Aorta (tissue), 5 donors: ENCODE data around the gene SEPTIN11. TPM values are rescaled to one million over a fixed set of nuclear protein-coding genes. Genes with fewer than 3 reads are reported as not detected.

Experiments used
- ATAC-seq: fragments of 200-7000 bp; cut with Tn5 transposase; one replicate; pipeline ENCODE4 v1.9.1; 2022; ENCODE audit warnings: moderate library complexity; ENCODE audit not compliant: low FRiP score
- DNase-seq, 2 donors: peaks; one replicate each; pipeline ENCODE4 v3.0.0-alpha.2; 2020
- H3K27ac ChIP-seq, 2 donors: one replicate each; pipeline ENCODE4 v1.5.1; 2013; ENCODE audit warnings: low read length in 2 of 2, mild to moderate bottlenecking in 2 of 2, moderate library complexity in 2 of 2, control low read depth in 1 of 2, inconsistent platforms in 1 of 2, low read depth in 1 of 2
- H3K27me3 ChIP-seq, 2 donors: one replicate each; pipeline ENCODE4 v1.6.1; 2013; ENCODE audit warnings: control low read depth in 1 of 2, low read length in 1 of 2, mild to moderate bottlenecking in 1 of 2, moderate library complexity in 1 of 2; ENCODE audit not compliant: insufficient read depth in 2 of 2, control insufficient read depth in 1 of 2
- H3K36me3 ChIP-seq, 2 donors: one replicate each; pipeline ENCODE4 v1.6.1; 2013; ENCODE audit warnings: control low read depth in 1 of 2, low read length in 1 of 2, mild to moderate bottlenecking in 1 of 2; ENCODE audit not compliant: insufficient read depth in 2 of 2, control insufficient read depth in 1 of 2
- H3K4me1 ChIP-seq, 2 donors: one replicate each; pipeline ENCODE4 v1.6.1; 2013; ENCODE audit warnings: low read length in 2 of 2, control low read depth in 1 of 2, mild to moderate bottlenecking in 1 of 2, moderate library complexity in 1 of 2; ENCODE audit not compliant: insufficient read depth in 2 of 2, control insufficient read depth in 1 of 2
- H3K4me3 ChIP-seq, 2 donors: one replicate each; pipeline ENCODE4 v1.5.1; 2013; ENCODE audit warnings: low read length in 2 of 2, control low read depth in 1 of 2, mild to moderate bottlenecking in 1 of 2
- H3K9me3 ChIP-seq: one replicate; pipeline ENCODE4 v1.6.1; 2013; ENCODE audit warnings: mild to moderate bottlenecking, low read length; ENCODE audit not compliant: control insufficient read depth
- WGBS, 2 donors: extraction: QIAGEN DNeasy Blood & Tissue Kit; methylation state at CpG; one replicate each; pipeline ENCODE4 v1.1.7; 2013; 5-methylcytosine and 5-hydroxymethylcytosine counted together
- intact Hi-C, 2 donors: fragments of 100-400 bp; cut with DNase I; formaldehyde crosslinking; loops; one replicate each; pipeline versions ENCODE4 v1.14.2 to v1.15.0; 2022
- polyA plus RNA-seq, 2 donors: library from polyadenylated mRNA; stranded (reverse); fragments of 200-250 nt; gene quantifications; one replicate each; pipeline ENCODE4 v1.2.3, GENCODE V29; 2013
- total RNA-seq, 2 donors: library from RNA; stranded (reverse); fragmentation: NEBNext Ultra II Directional; extraction: Animal tissue kit (Norgen Biotek cat#: 25700); gene quantifications; one replicate each; pipeline ENCODE4 v1.2.1, GENCODE V29; 2021
- donor health status: healthy with polysubstance abuse.
- donor health status: Bipolar disorder and iron deficiency.
- donor health status: DM: no; HTN: no; CAD: no.
- donor health status: DM: no; HTN: no; CAD: no.
- donor health status: DM: yes; HTN: yes; CAD: no.

Gene SEPTIN11
- total and polyA plus RNA-seq, 4 donors: 39.6 to 120 (median 98.2) TPM

DNA sequence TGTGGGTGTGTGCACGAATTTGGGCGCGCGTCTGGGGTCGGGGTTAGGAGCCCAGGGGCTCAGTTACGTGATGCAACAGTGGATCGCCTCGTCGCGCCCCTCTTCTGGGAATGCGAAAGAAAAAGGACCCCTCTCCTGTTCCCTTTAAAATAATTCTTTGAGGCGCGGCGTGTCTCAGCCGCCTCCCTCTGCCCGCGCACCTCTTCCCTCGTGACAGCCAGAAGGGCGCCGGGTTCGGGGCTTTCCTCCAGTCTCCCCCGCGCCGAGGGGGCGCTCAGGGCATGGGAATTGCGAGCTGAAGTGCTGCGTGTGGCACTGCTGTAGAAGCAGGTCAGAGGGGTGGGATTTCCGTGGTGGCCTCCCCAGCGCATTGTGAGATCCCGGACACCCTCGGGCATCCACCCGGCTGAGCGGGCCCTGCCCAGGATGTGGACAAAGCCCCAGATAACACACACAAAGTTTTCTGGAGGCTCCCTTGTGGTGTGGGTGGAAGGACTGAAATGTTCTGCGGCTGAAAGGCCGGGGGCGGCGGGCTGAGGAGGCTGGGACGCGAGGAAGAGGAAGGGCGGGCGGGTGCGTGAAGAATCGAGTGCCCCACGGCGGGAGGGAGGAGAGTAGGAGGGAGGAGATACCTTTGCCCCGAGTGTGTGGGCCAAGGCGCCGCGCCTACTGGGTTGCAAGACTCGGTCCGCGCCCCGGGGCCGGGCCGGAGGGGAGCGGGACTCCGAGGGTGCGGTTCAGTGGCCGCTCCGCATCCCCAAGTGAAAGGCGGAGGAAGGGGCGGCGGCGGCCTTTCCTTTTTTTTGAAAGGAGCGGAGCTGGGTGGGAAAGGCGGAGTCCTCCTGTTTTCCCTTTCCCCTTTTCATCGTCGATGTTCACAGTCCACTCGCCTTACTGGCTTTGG, 752 bp downstream of the SEPTIN11 start:
- DNase-seq: peak; percentile 75 to 86
- 0 to 1% methylated on average over 54 to 69 of the region's 69 CpGs for WGBS, 2 donors
- Histone ChIP-seq H3K27ac (peak overlapping the region in 1 of 2 donors; percentile 69), H3K4me3 (peak overlapping the region; percentile 84 to 92), H3K9me3 (no peaks in the 10 kb centered on the region), H3K27me3 (no peaks in the 10 kb centered on the region), H3K4me1 (peaks cover 2% of the 10 kb centered on the region in 2 donors), H3K36me3 (no peaks in the 10 kb centered on the region)
- peak; percentile 45 for ATAC-seq
- intact Hi-C loops: loop anchor here in 1 of 2 donors (5.0 kb wide), 2 partner anchors 37 to 52 kb away; no protein-coding TSS in a partner anchor

DNA sequence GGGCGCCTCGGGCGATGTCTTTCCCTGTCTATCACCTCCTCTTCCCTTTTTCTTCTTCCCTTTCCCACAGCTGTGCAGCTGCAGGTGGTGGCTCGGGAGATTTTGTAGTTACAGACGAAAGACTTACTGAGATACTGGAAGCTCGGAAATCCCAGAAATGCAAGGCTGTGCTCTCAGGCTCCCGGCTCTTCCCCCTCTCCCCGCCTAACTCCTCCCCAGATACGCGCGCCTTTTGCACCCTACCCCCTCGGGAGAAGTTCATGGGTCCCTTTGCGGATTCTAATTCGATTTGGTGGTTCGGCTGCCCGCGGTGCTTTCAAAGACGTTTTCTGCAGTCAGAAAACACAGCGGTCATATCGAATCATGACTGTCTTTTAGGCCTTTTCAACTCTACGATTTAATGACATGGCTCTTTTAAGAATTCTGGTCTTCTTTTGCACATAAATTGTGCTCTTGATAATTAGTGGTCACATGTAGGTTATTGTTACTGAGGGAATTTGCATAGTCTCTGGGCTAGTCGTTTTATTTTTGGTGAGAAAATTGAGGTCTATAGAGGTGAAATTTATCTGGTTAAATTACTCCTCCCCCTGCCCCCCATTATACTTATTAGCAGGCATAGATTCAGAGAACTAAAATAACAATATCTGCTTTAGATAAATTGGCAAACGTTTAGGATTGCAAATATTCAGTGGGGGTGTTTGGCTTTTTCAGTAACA, 1.6 kb downstream of the SEPTIN11 start:
- ATAC-seq (no peak), DNase-seq (peak in 1 of 2 donors; percentile 55)
- H3K27me3 ChIP-seq: no peaks in the 10 kb centered on the region
- H3K27ac ChIP-seq: peak overlapping the region in 1 of 2 donors; percentile 25
- no peaks in the 10 kb centered on the region for H3K9me3 ChIP-seq
- intact Hi-C loops: loop anchor here in 1 of 2 donors (5.0 kb wide), 2 partner anchors 36 to 51 kb away; no protein-coding TSS in a partner anchor
- 0 to 1% methylated on average over 23 of the region's 23 CpGs for WGBS, 2 donors
- peak overlapping the region; percentile 84 to 92 for H3K4me3 ChIP-seq
- H3K36me3 ChIP-seq: no peaks in the 10 kb centered on the region
- H3K4me1 ChIP-seq: peaks cover 2% of the 10 kb centered on the region in 2 donors

DNA sequence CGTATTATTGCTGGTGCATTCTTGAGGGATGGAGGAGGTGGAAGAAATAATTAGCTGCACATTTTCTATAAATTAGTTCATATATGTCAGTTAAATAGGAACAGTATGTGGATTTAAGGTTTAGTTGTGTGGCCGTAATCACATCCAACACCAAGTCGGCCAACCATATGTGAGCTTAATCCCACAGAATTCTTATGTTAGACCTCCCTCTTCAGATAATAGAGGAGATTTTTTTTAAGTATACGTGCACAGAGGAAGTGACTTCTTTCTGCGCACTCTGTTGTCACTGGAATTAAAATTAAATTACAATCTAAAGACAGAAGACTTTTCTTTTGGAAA, 2.1 kb downstream of the SEPTIN11 start:
- Histone ChIP-seq H3K4me1 (peaks cover 2% of the 10 kb centered on the region in 2 donors), H3K27ac (no peak overlapping the region), H3K4me3 (peak overlapping the region in 1 of 2 donors; percentile 92), H3K27me3 (no peaks in the 10 kb centered on the region), H3K9me3 (no peaks in the 10 kb centered on the region), H3K36me3 (no peaks in the 10 kb centered on the region)
- no peak for DNase-seq
- intact Hi-C loops: loop anchor here in 1 of 2 donors (5.0 kb wide), 2 partner anchors 36 to 51 kb away; no protein-coding TSS in a partner anchor
- no peak for ATAC-seq
- WGBS, 2 donors: 27 to 46% methylated on average over 5 of the region's 5 CpGs

DNA sequence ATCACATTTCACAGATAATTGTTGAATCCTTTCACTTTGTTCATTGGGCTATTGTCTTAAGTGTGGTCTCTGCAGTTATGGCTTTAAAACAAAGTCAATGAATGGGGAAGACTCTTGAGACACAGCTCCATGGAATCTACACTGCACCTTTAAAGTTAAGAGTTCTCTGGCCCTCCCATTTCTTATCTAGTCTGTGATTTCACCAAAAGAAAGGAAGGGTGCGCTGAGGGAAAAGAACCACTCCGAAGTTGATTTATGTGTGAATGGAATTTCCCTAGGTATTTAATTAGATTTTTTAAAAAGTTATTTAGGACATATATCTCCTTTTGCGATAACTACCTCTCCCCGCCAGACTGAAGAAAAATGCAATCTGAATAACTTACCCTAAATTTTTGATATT, 2.5 kb downstream of the SEPTIN11 start:
- 51 to 65% methylated on average over 4 of the region's 4 CpGs for WGBS, 2 donors
- H3K27me3 ChIP-seq: no peaks in the 10 kb centered on the region
- H3K4me3 ChIP-seq: no peak overlapping the region
- H3K27ac ChIP-seq: no peak overlapping the region
- intact Hi-C loops: loop anchor here in 1 of 2 donors (5.0 kb wide), 2 partner anchors 35 to 50 kb away; no protein-coding TSS in a partner anchor
- H3K4me1 ChIP-seq: peaks cover 2% of the 10 kb centered on the region in 2 donors
- H3K9me3 ChIP-seq: no peaks in the 10 kb centered on the region
- ATAC-seq: no peak
- no peak for DNase-seq
- H3K36me3 ChIP-seq: no peaks in the 10 kb centered on the region

DNA sequence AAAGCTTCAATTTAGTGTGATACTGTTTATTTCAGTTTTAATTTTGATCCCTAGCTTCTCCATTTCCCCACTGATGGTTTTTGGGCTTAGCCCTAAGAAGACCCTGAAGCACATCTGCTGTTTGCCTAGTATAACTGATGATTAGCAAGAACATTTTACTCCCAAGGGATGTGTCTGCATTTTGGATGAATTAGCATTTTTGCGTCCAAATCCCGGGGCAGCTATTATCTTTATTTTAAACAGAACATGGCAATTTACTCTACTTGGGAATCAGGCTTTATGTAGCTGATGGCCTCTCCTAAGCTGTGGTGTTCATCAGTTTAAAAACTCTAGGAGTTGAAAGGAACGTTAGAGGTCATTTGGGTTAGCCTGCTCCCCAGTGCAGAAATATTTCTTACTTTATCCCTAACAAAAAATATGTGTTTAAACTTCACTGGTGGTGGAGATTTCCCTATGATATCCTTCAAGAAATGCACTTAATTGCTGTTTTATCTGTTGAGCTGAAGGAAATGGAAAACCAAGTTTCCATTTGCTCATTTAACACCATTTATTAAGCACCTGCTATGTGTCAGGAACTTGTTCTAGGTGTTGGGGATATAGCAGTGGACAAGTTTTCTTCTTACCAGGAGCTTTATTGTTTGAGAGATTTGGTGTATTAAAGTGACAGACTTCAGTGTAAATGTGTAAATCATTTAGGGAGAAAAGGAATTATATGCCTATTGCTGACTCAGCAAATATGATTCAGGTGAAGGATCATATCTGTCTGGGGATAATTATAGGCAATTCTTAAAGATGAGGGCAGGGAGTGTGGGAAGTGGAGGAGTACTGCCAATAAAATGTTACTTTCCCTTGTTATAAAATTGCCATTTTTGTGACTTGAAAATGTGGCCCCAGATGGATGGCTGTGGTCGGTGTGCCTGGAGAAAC, 3.4 kb downstream of the SEPTIN11 start:
- Histone ChIP-seq H3K4me1 (peaks cover 2% of the 10 kb centered on the region in 2 donors), H3K27ac (no peak overlapping the region), H3K27me3 (no peaks in the 10 kb centered on the region), H3K9me3 (no peaks in the 10 kb centered on the region), H3K36me3 (no peaks in the 10 kb centered on the region), H3K4me3 (no peak overlapping the region)
- intact Hi-C loops: loop anchor here in 1 of 2 donors (5.0 kb wide), 2 partner anchors 34 to 49 kb away; no protein-coding TSS in a partner anchor
- no peak for ATAC-seq
- WGBS, 2 donors: 33 to 36% methylated on average over 4 of the region's 4 CpGs
- DNase-seq: no peak

DNA sequence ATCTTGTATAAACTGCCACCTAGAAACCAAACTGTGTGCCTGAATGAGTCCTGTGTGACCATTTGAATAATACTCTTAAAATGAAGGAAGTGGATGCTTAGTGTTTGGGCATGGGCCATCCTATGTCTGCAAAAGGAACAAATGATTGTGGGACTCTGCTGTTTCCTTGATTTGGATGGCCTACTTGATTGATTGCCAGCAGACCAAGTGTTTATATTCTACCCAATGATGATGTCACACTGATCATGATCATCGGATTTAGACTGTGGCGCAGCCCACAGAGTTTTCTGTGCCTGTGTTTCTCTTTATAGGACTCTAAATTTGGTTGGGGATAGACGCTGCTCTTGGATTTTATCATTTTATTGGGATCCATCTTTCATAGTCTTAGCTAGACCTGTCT, 4.4 kb downstream of the SEPTIN11 start:
- 66 to 71% methylated on average over 3 of the region's 3 CpGs for WGBS, 2 donors
- H3K9me3 ChIP-seq: no peaks in the 10 kb centered on the region
- no peaks in the 10 kb centered on the region for H3K27me3 ChIP-seq
- intact Hi-C loops: loop anchor here in 1 of 2 donors (5.0 kb wide), 2 partner anchors 33 to 48 kb away; no protein-coding TSS in a partner anchor
- H3K27ac ChIP-seq: no peak overlapping the region
- H3K4me3 ChIP-seq: no peak overlapping the region
- no peak for ATAC-seq
- peaks cover 2% of the 10 kb centered on the region in 2 donors for H3K4me1 ChIP-seq
- no peaks in the 10 kb centered on the region for H3K36me3 ChIP-seq
- DNase-seq: no peak

DNA sequence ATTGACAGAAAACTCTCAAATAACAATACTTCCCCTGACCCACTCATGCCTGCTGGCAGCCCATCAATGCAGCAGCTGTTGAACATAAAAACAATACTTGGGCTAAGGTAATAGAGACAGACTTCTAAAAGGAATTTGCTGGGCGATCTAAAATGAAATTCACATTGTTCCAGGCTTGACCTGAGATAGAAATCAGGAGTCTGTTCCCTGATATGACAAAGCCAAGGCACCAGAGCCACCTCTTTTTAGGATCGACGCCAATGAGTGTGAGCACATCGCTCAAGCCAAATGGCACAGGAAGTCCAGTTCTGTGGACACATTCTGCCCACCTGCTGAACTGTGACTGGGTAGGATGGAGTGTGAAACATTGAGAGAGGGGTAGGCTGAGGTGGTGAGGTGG, 4.9 kb downstream of the SEPTIN11 start:
- DNase-seq (no peak), ATAC-seq (no peak)
- 32 to 44% methylated on average over 4 of the region's 4 CpGs for WGBS, 2 donors
- H3K36me3 ChIP-seq: no peaks in the 10 kb centered on the region
- no peak overlapping the region for H3K4me3 ChIP-seq
- no peaks in the 10 kb centered on the region for H3K9me3 ChIP-seq
- peak overlapping the region in 1 of 2 donors; percentile 17 for H3K27ac ChIP-seq
- H3K4me1 ChIP-seq: peaks cover 2% of the 10 kb centered on the region in 2 donors
- intact Hi-C loops: loop anchor here in 1 of 2 donors (5.0 kb wide), 2 partner anchors 33 to 48 kb away; no protein-coding TSS in a partner anchor
- no peaks in the 10 kb centered on the region for H3K27me3 ChIP-seq

DNA sequence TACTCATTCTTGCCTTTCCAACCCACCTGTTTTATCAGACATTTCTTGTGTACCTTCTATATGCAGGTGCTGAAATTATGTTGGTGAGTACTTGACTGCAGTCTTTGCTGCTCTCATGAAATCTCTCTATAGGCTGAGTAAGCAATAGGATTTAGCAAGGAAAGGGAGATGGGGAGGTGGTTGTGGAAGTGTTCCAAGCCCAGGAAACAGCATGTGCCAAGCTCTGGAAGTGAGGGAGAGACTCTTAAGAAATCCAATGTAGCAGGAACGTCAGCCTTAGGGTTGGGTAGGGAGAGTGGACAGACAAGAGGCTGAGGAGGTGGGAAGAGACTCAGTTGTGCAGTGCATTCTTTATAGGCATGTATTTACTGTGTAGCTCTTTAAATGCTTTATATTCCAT, 5.6 kb downstream of the SEPTIN11 start:
- H3K4me1 ChIP-seq: peaks cover 2% of the 10 kb centered on the region in 2 donors
- DNase-seq (no peak), ATAC-seq (no peak)
- WGBS, 2 donors: 5 to 11% methylated on average over 1 of the region's 1 CpG
- no peak overlapping the region for H3K4me3 ChIP-seq
- intact Hi-C loops: no loop called here
- H3K9me3 ChIP-seq: no peaks in the 10 kb centered on the region
- no peaks in the 10 kb centered on the region for H3K27me3 ChIP-seq
- no peaks in the 10 kb centered on the region for H3K36me3 ChIP-seq
- H3K27ac ChIP-seq: no peak overlapping the region
